Measurements from ENCODE around the gene ZCCHC3.

The ZCCHC3 gene

GRCh38 chr20:311609-312008, 14.2 kb downstream of the ZCCHC3 start:
- no peak overlapping the region for H3K4ac ChIP-seq (ENCODE audit: low read depth, low read length)
- H2AK5ac ChIP-seq (ENCODE audit: low read length): no peak overlapping the region
- H3K14ac ChIP-seq (ENCODE audit: low read length): no peak overlapping the region
- H3K79me2 ChIP-seq (ENCODE audit: control insufficient read depth, insufficient read depth, low read length, poor library complexity): no peaks in the 10 kb centered on the region
- no peak overlapping the region for H3K9ac ChIP-seq (ENCODE audit: low read length)
- DNase-seq: no peak
- no peak overlapping the region for H3K4me2 ChIP-seq (ENCODE audit: low read length)
- H3K4me3 ChIP-seq (ENCODE audit: low read depth, low read length): no peak overlapping the region
- H4K12ac ChIP-seq (ENCODE audit: low read depth, low read length): no peak overlapping the region
- no peak overlapping the region for H4K8ac ChIP-seq (ENCODE audit: low read depth, low read length)
- no peaks in the 10 kb centered on the region for H3K36me3 ChIP-seq (ENCODE audit: control insufficient read depth in 1 of 2, insufficient read depth in 2 of 2, low read length in 2 of 2)
- H2BK12ac ChIP-seq (ENCODE audit: low read length): no peak overlapping the region
- no peak overlapping the region for H2BK120ac ChIP-seq (ENCODE audit: insufficient read depth, low read length, poor library complexity)
- H4K91ac ChIP-seq (ENCODE audit: low read depth, low read length): no peak overlapping the region
- H3K9me3 ChIP-seq (ENCODE audit: insufficient read depth, low read depth, low read length): no peaks in the 10 kb centered on the region
- H3K4me1 ChIP-seq (ENCODE audit: control insufficient read depth in 1 of 2, insufficient read depth in 2 of 2, low read length in 2 of 2): peaks cover 0 to 6% of the 10 kb centered on the region in 2 experiments
- H3K18ac ChIP-seq (ENCODE audit: low read length): no peak overlapping the region
- peaks cover 8% of the 10 kb centered on the region for H3K79me1 ChIP-seq (ENCODE audit: low read length)
- no peak overlapping the region for H2BK5ac ChIP-seq (ENCODE audit: low read depth, low read length, poor library complexity)
- H3K27me3 ChIP-seq (ENCODE audit: insufficient read depth, low read length): no peaks in the 10 kb centered on the region
- no CpG with 5 or more reads among the region's 7 CpGs for WGBS (ENCODE audit: extremely low coverage, insufficient coverage, insufficient read length)
- H3K27ac ChIP-seq (ENCODE audit: low read depth, low read length): no peak overlapping the region
- no peak overlapping the region for H2AFZ ChIP-seq (ENCODE audit: insufficient read depth, low read length, poor library complexity)
- H3K23ac ChIP-seq (ENCODE audit: low read length): no peak overlapping the region

- Histone ChIP-seq H2AK5ac (ENCODE audit: low read length) (no peak overlapping the region), H4K8ac (ENCODE audit: low read depth, low read length) (no peak overlapping the region), H3K79me2 (ENCODE audit: control insufficient read depth, insufficient read depth, low read length, poor library complexity) (no peaks in the 10 kb centered on the region), H2BK5ac (ENCODE audit: low read depth, low read length, poor library complexity) (no peak overlapping the region), H3K36me3 (ENCODE audit: control insufficient read depth in 1 of 2, insufficient read depth in 2 of 2, low read length in 2 of 2) (no peaks in the 10 kb centered on the region), H3K23ac (ENCODE audit: low read length) (no peak overlapping the region), H3K4me1 (ENCODE audit: control insufficient read depth in 1 of 2, insufficient read depth in 2 of 2, low read length in 2 of 2) (peaks cover 0 to 6% of the 10 kb centered on the region in 2 experiments), H3K9ac (ENCODE audit: low read length) (no peak overlapping the region), H2BK12ac (ENCODE audit: low read length) (no peak overlapping the region), H3K18ac (ENCODE audit: low read length) (no peak overlapping the region), H2AFZ (ENCODE audit: insufficient read depth, low read length, poor library complexity) (no peak overlapping the region), H3K27me3 (ENCODE audit: insufficient read depth, low read length) (no peaks in the 10 kb centered on the region), H3K4me2 (ENCODE audit: low read length) (no peak overlapping the region), H3K79me1 (ENCODE audit: low read length) (peaks cover 8% of the 10 kb centered on the region), H3K14ac (ENCODE audit: low read length) (no peak overlapping the region), H4K91ac (ENCODE audit: low read depth, low read length) (no peak overlapping the region), H3K4me3 (ENCODE audit: low read depth, low read length) (no peak overlapping the region), H2BK120ac (ENCODE audit: insufficient read depth, low read length, poor library complexity) (no peak overlapping the region), H4K12ac (ENCODE audit: low read depth, low read length) (no peak overlapping the region), H3K4ac (ENCODE audit: low read depth, low read length) (no peak overlapping the region), H3K9me3 (ENCODE audit: insufficient read depth, low read depth, low read length) (no peaks in the 10 kb centered on the region), H3K27ac (ENCODE audit: low read depth, low read length) (no peak overlapping the region)
- DNase-seq: no peak
- no CpG with 5 or more reads among the region's 8 CpGs for WGBS (ENCODE audit: extremely low coverage, insufficient coverage, insufficient read length)
These were observed 14.7 kb downstream of the ZCCHC3 start for GRCh38 chr20:312067-312466.

- no peak overlapping the region for H4K91ac ChIP-seq (ENCODE audit: low read depth, low read length)
- H3K79me2 ChIP-seq (ENCODE audit: control insufficient read depth, insufficient read depth, low read length, poor library complexity): no peaks in the 10 kb centered on the region
- no peak overlapping the region for H3K4me3 ChIP-seq (ENCODE audit: low read depth, low read length)
- H3K9ac ChIP-seq (ENCODE audit: low read length): no peak overlapping the region
- no peak overlapping the region for H2BK120ac ChIP-seq (ENCODE audit: insufficient read depth, low read length, poor library complexity)
- no peak overlapping the region for H3K4me2 ChIP-seq (ENCODE audit: low read length)
- H3K27ac ChIP-seq (ENCODE audit: low read depth, low read length): no peak overlapping the region
- WGBS (ENCODE audit: extremely low coverage, insufficient coverage, insufficient read length): no CpG with 5 or more reads among the region's 1 CpG
- H4K12ac ChIP-seq (ENCODE audit: low read depth, low read length): no peak overlapping the region
- H3K18ac ChIP-seq (ENCODE audit: low read length): no peak overlapping the region
- H2BK5ac ChIP-seq (ENCODE audit: low read depth, low read length, poor library complexity): no peak overlapping the region
- H2AK5ac ChIP-seq (ENCODE audit: low read length): no peak overlapping the region
- H3K4me1 ChIP-seq (ENCODE audit: control insufficient read depth in 1 of 2, insufficient read depth in 2 of 2, low read length in 2 of 2): peaks cover 0 to 6% of the 10 kb centered on the region in 2 experiments
- no peak overlapping the region for H3K4ac ChIP-seq (ENCODE audit: low read depth, low read length)
- H3K36me3 ChIP-seq (ENCODE audit: control insufficient read depth in 1 of 2, insufficient read depth in 2 of 2, low read length in 2 of 2): no peaks in the 10 kb centered on the region
- peaks cover 8% of the 10 kb centered on the region for H3K79me1 ChIP-seq (ENCODE audit: low read length)
- H2BK12ac ChIP-seq (ENCODE audit: low read length): no peak overlapping the region
- H4K8ac ChIP-seq (ENCODE audit: low read depth, low read length): no peak overlapping the region
- no peaks in the 10 kb centered on the region for H3K9me3 ChIP-seq (ENCODE audit: insufficient read depth, low read depth, low read length)
- no peak overlapping the region for H3K14ac ChIP-seq (ENCODE audit: low read length)
- no peak overlapping the region for H2AFZ ChIP-seq (ENCODE audit: insufficient read depth, low read length, poor library complexity)
- no peaks in the 10 kb centered on the region for H3K27me3 ChIP-seq (ENCODE audit: insufficient read depth, low read length)
- no peak overlapping the region for H3K23ac ChIP-seq (ENCODE audit: low read length)
- DNase-seq: no peak
These were observed 15.5 kb downstream of the ZCCHC3 start for GRCh38 chr20:312866-313265.

GRCh38 chr20:313402-313801, 16.0 kb downstream of the ZCCHC3 start:
- Histone ChIP-seq H2AK5ac (ENCODE audit: low read length) (no peak overlapping the region), H3K27me3 (ENCODE audit: insufficient read depth, low read length) (no peaks in the 10 kb centered on the region), H3K9me3 (ENCODE audit: insufficient read depth, low read depth, low read length) (no peaks in the 10 kb centered on the region), H3K79me2 (ENCODE audit: control insufficient read depth, insufficient read depth, low read length, poor library complexity) (no peaks in the 10 kb centered on the region), H4K91ac (ENCODE audit: low read depth, low read length) (no peak overlapping the region), H3K27ac (ENCODE audit: low read depth, low read length) (no peak overlapping the region), H3K4me2 (ENCODE audit: low read length) (no peak overlapping the region), H3K79me1 (ENCODE audit: low read length) (peaks cover 8% of the 10 kb centered on the region), H2BK12ac (ENCODE audit: low read length) (no peak overlapping the region), H4K8ac (ENCODE audit: low read depth, low read length) (no peak overlapping the region), H3K4me1 (ENCODE audit: control insufficient read depth in 1 of 2, insufficient read depth in 2 of 2, low read length in 2 of 2) (peaks cover 0 to 6% of the 10 kb centered on the region in 2 experiments), H3K4me3 (ENCODE audit: low read depth, low read length) (no peak overlapping the region), H3K9ac (ENCODE audit: low read length) (no peak overlapping the region), H2BK5ac (ENCODE audit: low read depth, low read length, poor library complexity) (no peak overlapping the region), H2AFZ (ENCODE audit: insufficient read depth, low read length, poor library complexity) (no peak overlapping the region), H3K4ac (ENCODE audit: low read depth, low read length) (no peak overlapping the region), H3K36me3 (ENCODE audit: control insufficient read depth in 1 of 2, insufficient read depth in 2 of 2, low read length in 2 of 2) (no peaks in the 10 kb centered on the region), H3K23ac (ENCODE audit: low read length) (no peak overlapping the region), H2BK120ac (ENCODE audit: insufficient read depth, low read length, poor library complexity) (no peak overlapping the region), H3K18ac (ENCODE audit: low read length) (no peak overlapping the region), H3K14ac (ENCODE audit: low read length) (no peak overlapping the region), H4K12ac (ENCODE audit: low read depth, low read length) (no peak overlapping the region)
- no CpG with 5 or more reads among the region's 5 CpGs for WGBS (ENCODE audit: extremely low coverage, insufficient coverage, insufficient read length)
- DNase-seq: no peak

Data from trophoblast cell (in vitro differentiated cells and primary cell).